ENCODE data around the gene TNNC2.

GRCh38 chr20:45835329-45835765 lies 8.2 kb upstream of the TNNC2 start:
- TF ChIP-seq CTCF (conservative IDR thresholded peaks at IDR 0.05; ENCODE audit: low read length) (no peak), EZH2phosphoT487 (IDR thresholded peaks at IDR 0.05; ENCODE audit: borderline replicate concordance, low read depth, low read length) (no peak)

Data from OCI-LY7 (cell line).